ENCODE data around the gene THPO. TPM values are rescaled to one million over a fixed set of nuclear protein-coding genes. Genes with fewer than 3 reads are reported as not detected.

Gene THPO
- not detected for total RNA-seq

GRCh38 chr3:184377882-184378445 is at the start of gene THPO:
Gene THPO, minus strand, starts transcription at chr3:184378207. Its CDS starts 1,948 bp downstream, at chr3:184376259.
- no peak for DNase-seq

DNA sequence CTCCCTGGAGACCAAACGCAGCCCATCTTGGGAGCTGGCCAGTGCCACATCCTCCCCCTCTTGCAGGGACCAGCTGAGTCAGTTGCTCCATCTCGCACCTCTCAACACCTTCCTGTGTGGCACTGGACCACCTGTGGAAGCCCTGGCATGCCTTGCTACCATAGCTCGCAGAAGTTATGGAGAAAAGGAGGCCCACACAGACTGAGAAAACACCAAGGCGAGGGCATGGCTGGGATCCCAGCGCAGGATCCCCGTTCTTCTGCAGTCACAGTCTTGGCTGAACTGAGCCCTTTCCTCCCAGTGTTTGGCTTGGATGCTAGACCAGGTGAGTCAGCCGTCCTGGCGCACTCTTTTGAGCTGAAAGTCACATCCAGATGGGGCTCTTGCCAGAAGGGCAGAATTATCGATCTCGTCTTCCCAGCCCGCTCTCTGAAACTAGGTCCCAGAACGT is 48.7 kb upstream of the THPO start:
- no peak for DNase-seq

GRCh38 chr3:184423561-184423960 is 45.6 kb upstream of the THPO start:
- no peak for DNase-seq

DNA sequence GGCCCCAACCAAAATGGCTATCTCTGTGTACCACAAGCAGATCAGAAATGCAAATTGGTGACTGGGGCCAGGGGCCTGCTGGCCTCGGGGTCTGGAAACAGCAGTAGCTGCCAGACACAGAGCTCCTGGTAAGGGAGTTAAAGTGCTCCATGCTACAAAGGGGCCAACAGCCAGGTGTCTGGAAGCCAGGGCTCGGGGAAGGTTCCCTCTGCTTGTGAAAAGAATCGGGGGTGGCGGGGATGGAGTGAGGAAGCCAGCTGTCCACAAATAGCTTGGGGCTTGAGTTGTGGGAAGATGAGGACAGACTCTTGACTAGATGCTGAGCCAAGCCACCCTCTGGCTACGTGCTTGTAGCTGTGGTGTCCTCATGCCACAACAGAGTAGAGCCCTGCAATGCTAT is 41.2 kb upstream of the THPO start:
- DNase-seq = no peak

DNA sequence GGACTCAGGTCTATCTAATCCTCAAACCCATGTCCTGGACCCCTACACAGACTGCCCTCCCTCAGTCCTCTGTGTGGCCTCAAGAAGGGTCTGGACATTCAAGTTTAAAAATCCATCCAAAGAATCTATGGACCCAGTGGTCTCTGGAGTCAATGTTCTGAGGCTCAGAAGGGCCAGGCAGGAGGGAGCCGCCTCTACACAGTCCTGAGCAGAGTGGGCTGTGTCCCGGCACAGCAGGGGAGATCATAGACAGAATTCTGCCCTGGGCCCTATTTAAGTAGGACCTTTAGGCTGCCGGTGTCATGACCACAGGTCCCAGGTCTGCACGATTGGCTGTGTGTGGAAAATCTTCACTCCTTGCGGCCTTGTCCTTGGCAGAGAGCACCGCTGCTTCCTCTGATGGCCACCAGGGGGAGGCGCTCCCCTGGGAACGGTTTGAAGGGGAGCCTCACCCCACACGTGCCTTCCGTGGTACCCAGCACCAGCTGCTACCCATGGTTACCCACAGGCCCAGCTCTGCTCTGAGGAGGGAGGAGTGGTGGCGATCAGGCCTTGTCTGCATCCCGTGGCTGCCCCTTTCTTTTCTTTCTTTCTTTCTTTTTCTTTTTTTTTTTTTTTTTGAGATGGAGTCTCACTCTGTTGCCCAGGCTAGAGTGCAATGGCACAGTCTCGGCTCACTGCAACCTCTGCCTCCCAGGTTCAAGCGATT is 39.8 kb upstream of the THPO start:
- peak; percentile 64 for DNase-seq

GRCh38 chr3:184415203-184415490 is 37.1 kb upstream of the THPO start:
- no peak for DNase-seq

DNA sequence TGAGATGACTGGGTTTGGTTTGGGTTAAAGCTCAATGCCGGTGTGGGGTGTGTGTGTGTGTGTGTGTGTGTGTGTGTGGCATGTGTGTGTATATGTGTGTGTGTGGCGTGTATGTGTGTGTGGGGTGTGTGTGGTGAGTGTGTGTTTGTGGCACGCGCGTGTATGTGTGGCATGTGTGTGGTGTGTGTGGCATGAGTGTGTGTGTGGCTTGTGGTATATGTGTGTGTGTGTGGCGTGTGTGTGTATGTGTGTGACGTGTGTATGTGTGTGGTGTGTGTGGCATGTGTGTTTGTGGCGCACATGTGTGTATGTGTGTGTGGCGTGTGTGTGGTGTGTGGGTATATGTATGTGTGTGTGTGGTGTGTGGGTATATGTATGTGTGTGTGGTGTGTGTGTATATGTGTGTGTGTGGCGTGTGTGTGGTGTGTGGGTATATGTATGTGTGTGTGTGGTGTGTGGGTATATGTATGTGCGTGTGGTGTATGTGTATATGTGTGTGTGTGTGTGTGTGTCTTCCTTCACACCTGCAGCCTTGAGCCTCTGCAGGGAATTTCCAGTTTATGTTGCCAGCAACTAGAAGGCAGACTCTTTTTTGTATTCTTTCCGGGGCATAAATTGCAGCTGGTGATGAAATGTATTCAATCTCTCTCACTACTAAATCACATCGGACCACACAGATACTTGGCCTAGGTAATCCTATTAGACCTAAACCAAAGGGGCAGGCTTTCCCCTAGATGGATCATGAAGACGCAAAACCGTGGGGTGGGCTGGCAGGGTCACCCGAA is 36.6 kb upstream of the THPO start:
- DNase-seq = no peak

- DNase-seq = no peak
Measured at GRCh38 chr3:184409946-184410500, 32.0 kb upstream of the THPO start.

GRCh38 chr3:184409331-184409926 is 31.4 kb upstream of the THPO start:
- no peak for DNase-seq

DNA sequence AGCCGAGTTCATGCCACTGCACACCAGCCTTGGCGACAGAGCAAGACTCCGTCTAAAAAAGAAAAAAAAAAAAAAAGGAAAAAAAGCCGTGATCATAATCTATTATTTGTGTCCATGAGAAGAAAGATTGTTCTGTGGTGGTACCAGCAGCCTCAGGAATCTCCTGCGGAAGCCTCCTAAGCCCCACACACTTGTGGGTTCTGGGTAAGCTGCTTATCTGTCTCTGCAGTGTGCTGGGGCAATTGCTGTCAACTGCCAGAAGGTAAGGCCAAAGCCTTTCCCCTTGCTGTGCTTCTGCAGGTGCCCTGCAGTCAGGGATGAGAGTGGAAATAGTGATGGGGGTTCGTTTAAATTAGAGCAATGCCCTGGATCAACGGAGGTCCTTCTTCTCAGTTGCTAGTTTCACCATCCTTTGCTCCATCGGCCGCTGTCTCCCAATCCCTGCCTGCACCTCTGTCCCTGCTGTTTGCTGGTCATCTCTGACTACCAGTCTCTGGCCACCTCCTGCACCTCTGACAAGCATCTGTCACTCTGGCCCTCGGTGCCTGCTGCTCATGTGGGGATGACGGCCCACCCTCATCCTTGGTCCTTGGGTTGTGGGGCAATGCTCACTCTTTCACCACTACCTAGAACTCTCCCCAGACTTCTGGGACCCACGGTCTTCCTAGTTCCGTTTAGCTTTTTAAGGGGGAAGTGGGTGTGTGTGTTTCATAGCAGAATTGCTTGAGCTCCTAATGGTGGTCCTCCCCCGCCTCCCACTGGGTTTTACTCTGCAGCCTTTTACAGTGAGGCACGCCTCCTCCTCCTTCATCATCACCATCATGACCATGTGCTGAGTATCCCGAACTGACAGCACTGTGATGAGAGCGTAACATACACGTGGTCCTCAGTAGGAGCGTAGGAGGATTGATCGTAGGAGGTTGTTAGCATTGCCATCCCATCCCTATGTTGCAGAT is 27.3 kb upstream of the THPO start:
- no peak for DNase-seq

GRCh38 chr3:184399410-184399809 is 21.4 kb upstream of the THPO start:
- peak; percentile 83 for DNase-seq

DNA sequence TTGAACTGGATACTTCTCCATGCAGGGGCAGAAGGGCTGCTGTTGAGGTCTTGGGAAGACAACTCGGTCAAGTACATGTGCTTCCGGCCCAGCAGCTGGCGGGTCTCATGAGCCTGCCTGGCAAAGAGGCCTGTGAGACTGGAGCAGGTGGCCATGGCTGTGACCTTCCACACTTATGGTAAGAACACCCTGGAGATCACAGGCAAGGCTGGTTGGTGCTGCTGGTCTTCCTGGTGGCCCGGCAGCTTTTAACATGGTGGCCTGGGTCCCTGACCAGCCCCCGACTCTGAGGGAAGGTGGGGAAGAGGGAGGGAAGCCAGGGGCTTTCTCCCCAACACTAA is 17.3 kb upstream of the THPO start:
- DNase-seq = peak; percentile 79

DNA sequence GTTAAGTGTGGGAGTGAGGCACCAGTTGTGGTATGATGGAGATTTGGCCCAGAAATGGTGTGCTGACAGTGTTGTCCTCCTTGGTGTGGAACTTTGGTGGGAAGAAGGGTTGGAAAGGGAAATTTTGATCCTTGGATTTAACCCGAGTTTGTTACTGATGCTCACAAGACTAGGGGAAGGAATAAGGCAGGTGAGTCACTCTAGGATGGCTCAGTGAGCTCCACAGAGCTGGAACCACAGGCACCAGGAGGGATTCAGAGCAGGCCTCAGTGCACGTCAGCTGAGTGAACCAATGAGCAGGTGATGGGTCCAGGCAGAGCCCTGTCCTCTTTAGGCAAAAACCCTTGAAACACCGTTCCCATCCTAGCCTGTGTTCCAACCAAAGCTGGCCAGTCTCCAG is 13.3 kb upstream of the THPO start:
- no peak for DNase-seq

DNA sequence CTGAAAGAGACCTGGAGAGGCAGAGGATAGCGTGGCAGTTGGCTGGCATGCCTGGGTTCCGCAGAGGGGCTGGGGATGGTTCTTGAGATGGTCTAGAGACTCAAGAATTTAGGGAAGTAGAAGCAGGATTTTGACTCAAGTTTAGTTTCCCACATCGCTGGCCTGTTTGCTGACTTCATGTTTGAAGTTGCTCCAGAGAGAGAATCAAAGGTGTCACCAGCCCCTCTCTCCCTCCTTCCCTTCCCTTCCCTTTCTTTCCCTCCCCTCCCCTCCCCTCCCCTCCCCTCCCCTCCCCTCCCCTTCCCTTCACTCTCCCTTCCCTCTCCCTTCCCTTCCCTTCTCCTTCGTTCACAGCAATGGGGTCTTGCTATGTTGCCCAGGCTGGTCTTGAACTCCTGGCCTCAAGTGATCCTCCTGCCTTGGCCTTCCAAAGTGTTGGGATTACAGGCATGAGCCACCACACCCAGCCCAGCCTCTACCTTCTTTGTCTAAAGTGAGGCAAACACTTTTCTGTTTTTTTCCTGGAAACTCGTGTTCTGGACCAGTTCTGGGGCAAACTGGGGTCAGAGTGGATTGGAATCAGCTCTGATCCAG is 12.0 kb upstream of the THPO start:
- no peak for DNase-seq

DNA sequence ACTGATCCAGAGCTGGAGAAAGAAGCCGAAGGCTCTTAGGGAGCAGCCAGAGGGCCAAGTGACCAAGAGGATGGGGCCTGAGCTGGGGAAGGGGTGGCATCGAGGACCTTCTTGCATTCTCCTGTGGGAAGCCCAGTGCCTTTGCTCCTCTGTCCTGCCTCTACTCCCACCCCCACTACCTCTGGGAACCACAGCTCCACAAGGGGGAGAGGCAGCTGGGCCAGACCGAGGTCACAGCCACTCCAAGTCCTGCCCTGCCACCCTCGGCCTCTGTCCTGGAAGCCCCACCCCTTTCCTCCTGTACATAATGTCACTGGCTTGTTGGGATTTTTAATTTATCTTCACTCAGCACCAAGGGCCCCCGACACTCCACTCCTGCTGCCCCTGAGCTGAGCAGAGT is 11.4 kb upstream of the THPO start:
- DNase-seq = no peak

GRCh38 chr3:184388936-184389230 is 10.9 kb upstream of the THPO start:
- no peak for DNase-seq

GRCh38 chr3:184388164-184388935 is 10.3 kb upstream of the THPO start:
- DNase-seq = no peak

GRCh38 chr3:184387174-184387714 is 9.2 kb upstream of the THPO start:
- no peak for DNase-seq

DNA sequence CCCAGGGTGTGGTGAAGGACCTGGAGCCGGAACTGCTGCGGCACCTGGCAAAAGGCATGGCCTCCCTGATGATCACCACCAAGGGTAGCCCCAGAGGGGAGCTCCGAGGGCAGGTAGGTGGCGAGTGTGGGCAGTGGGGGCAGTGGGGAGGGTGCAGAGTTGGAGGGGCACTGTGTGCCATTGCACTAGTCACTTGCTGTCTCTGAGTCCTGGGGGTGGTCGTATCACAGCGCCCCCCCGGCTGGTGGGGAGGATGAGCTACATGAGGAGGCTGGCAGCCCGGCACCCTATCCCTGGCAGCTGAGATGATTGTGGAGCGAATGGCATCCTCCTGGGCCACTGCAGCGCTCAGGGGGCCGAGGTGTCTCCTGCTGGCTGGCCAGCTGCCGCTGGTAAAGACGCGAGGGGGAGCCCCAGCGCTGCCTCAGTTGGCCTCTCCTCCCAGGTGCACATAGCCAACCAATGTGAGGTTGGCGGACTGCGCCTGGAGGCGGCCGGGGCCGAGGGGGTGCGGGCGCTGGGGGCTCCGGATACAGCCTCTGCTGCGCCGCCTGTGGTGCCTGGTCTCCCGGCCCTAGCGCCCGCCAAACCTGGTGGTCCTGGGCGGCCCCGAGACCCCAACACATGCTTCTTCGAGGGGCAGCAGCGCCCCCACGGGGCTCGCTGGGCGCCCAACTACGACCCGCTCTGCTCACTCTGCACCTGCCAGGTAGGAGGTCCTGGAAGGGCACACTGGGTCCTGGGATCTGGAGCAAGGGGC is 8.2 kb upstream of the THPO start:
- no peak for DNase-seq

All from tongue (tissue), 2 donors.